ENCODE results near the gene IPO4. TPM values are rescaled to one million over a fixed set of nuclear protein-coding genes. Genes with fewer than 3 reads are reported as not detected.

Gene IPO4
- total and polyA plus RNA-seq, 2 of the 4 experiments (the other 2 are of a cell fraction) = 37.6 to 39.4 TPM

DNA sequence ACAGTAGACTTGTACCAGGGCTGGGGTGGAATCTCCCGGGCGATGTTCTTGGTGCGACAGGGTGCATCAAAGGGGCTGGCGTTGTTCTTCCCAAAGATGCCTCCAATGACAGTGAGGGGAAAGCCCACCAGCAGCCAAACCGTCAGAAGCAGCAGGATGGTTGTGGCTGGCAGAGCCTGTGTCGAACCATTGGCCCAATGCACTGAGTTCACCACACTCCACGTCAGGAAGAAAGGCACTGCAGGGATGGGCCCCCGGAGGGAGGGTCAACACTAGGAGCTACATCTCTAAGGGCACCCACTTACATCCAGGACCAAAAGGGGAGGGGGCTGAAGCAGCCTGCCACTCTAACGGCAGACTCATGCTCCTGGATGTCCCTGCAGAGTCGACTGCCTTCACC lies 1.8 kb upstream of the IPO4 start:
- Histone ChIP-seq H3K14ac (replicated peaks; ENCODE audit: low read depth, low read length) (no peak overlapping the region), H3K79me1 (ENCODE audit: low read depth in 1 of 2, low read length in 2 of 2) (peaks cover 34 to 75% of the 10 kb centered on the region in 2 experiments), H3K9ac (ENCODE audit: low read depth, low read length) (no peak overlapping the region), H3K4me3 (ENCODE audit: insufficient read depth, low read depth, low read length) (no peak overlapping the region), H4K5ac (ENCODE audit: low read depth, low read length) (no peak overlapping the region), H3K9me1 (ENCODE audit: insufficient read depth, low read length) (peaks cover 23% of the 10 kb centered on the region), H3K27me3 (ENCODE audit: control insufficient read depth, insufficient read depth, low read length) (no peaks in the 10 kb centered on the region), H2BK20ac (ENCODE audit: low read depth, low read length) (no peak overlapping the region), H2AK5ac (ENCODE audit: low read depth, low read length) (no peak overlapping the region), H3K27ac (ENCODE audit: insufficient read depth, low read length) (no peak overlapping the region), H3K56ac (ENCODE audit: extremely low read depth, insufficient read depth, low read length) (no peak overlapping the region), H3K4me1 (ENCODE audit: control insufficient read depth, insufficient read depth, low read length) (peaks cover 9% of the 10 kb centered on the region), H2AFZ (replicated peaks; ENCODE audit: low read length, poor library complexity) (no peak overlapping the region), H3K4me2 (ENCODE audit: low read depth, low read length) (no peak overlapping the region), H2AK9ac (replicated peaks; ENCODE audit: low read depth, low read length, poor library complexity) (peak overlapping the region; percentile 35), H3K4ac (ENCODE audit: low read depth, low read length) (no peak overlapping the region), H2BK15ac (ENCODE audit: low read depth, low read length) (no peak overlapping the region), H3K23ac (ENCODE audit: low read depth, low read length) (no peak overlapping the region), H4K91ac (ENCODE audit: insufficient read depth, low read depth, low read length) (no peak overlapping the region), H2BK120ac (ENCODE audit: low read depth, low read length) (no peak overlapping the region), H3K9me3 (ENCODE audit: control insufficient read depth, insufficient read depth, low read length) (no peaks in the 10 kb centered on the region), H3K36me3 (ENCODE audit: control insufficient read depth, insufficient read depth, low read length) (peaks cover 36% of the 10 kb centered on the region), H3K18ac (ENCODE audit: low read depth, low read length) (no peak overlapping the region), H4K20me1 (ENCODE audit: insufficient read depth, low read length) (no peaks in the 10 kb centered on the region), H2BK5ac (ENCODE audit: low read depth, low read length, poor library complexity, severe bottlenecking) (no peak overlapping the region), H4K8ac (ENCODE audit: low read depth in 2 of 2, low read length in 2 of 2) (no peak overlapping the region)
- POLR2A ChIA-PET (ENCODE audit: unreplicated experiment) = no interaction called here
- ATAC-seq (ENCODE audit: low read depth) = no peak
- no peak for DNase-seq
- WGBS, 2 experiments (ENCODE audit: extremely low coverage in 2 of 2, insufficient read length in 1 of 2) = 94% methylated on average over 3 of the region's 10 CpGs; no CpG with 5 or more reads in 1 of the 2 experiments
- no peak for TF ChIP-seq RAD21 (IDR thresholded peaks at IDR 0.05; ENCODE audit: low read length)
- TF ChIP-seq MAZ (IDR thresholded peaks at IDR 0.05; ENCODE audit: borderline replicate concordance, low read depth, low read length) = no peak
- TF ChIP-seq MAFK (IDR thresholded peaks at IDR 0.05; ENCODE audit: low read depth, low read length) = no peak
- no peak for TF ChIP-seq CEBPB (IDR thresholded peaks at IDR 0.05; ENCODE audit: low read depth, low read length)
- no peak for TF ChIP-seq SMC3 (IDR thresholded peaks at IDR 0.05; ENCODE audit: low read depth, low read length)
- TF ChIP-seq POLR2A (IDR thresholded peaks at IDR 0.05; ENCODE audit: low read depth, low read length) = no peak
- TF ChIP-seq FOS (IDR thresholded peaks at IDR 0.05; ENCODE audit: low read depth, low read length) = no peak
- TF ChIP-seq, protein P1, sequence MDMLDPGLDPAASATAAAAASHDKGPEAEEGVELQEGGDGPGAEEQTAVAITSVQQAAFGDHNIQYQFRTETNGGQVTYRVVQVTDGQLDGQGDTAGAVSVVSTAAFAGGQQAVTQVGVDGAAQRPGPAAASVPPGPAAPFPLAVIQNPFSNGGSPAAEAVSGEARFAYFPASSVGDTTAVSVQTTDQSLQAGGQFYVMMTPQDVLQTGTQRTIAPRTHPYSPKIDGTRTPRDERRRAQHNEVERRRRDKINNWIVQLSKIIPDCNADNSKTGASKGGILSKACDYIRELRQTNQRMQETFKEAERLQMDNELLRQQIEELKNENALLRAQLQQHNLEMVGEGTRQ (IDR thresholded peaks at IDR 0.05; ENCODE audit: low read depth, low read length) = no peak
- no peak for TF ChIP-seq NFE2L2 (IDR thresholded peaks at IDR 0.05; ENCODE audit: low read depth, low read length)
- no peak for TF ChIP-seq RCOR1 (IDR thresholded peaks at IDR 0.05; ENCODE audit: insufficient replicate concordance, low read length)
- no peak for TF ChIP-seq RFX5 (IDR thresholded peaks at IDR 0.05; ENCODE audit: low read depth, low read length)
- no peak for TF ChIP-seq BHLHE40 (IDR thresholded peaks at IDR 0.05; ENCODE audit: low read depth, low read length)
- TF ChIP-seq CHD1 (IDR thresholded peaks at IDR 0.05; ENCODE audit: low read depth, low read length) = no peak
- TF ChIP-seq, protein P2, sequence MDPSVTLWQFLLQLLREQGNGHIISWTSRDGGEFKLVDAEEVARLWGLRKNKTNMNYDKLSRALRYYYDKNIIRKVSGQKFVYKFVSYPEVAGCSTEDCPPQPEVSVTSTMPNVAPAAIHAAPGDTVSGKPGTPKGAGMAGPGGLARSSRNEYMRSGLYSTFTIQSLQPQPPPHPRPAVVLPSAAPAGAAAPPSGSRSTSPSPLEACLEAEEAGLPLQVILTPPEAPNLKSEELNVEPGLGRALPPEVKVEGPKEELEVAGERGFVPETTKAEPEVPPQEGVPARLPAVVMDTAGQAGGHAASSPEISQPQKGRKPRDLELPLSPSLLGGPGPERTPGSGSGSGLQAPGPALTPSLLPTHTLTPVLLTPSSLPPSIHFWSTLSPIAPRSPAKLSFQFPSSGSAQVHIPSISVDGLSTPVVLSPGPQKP (IDR thresholded peaks at IDR 0.05; ENCODE audit: borderline replicate concordance, low read depth, low read length) = no peak
- TF ChIP-seq, protein P3, sequence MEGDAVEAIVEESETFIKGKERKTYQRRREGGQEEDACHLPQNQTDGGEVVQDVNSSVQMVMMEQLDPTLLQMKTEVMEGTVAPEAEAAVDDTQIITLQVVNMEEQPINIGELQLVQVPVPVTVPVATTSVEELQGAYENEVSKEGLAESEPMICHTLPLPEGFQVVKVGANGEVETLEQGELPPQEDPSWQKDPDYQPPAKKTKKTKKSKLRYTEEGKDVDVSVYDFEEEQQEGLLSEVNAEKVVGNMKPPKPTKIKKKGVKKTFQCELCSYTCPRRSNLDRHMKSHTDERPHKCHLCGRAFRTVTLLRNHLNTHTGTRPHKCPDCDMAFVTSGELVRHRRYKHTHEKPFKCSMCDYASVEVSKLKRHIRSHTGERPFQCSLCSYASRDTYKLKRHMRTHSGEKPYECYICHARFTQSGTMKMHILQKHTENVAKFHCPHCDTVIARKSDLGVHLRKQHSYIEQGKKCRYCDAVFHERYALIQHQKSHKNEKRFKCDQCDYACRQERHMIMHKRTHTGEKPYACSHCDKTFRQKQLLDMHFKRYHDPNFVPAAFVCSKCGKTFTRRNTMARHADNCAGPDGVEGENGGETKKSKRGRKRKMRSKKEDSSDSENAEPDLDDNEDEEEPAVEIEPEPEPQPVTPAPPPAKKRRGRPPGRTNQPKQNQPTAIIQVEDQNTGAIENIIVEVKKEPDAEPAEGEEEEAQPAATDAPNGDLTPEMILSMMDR (conservative IDR thresholded peaks at IDR 0.05; ENCODE audit: low read depth, low read length) = no peak
- TF ChIP-seq MXI1 (IDR thresholded peaks at IDR 0.05; ENCODE audit: borderline replicate concordance, low read depth, low read length) = no peak
- CTCF ChIA-PET = no interaction called here
- BruUV-seq (replicated peaks) = no TSS peak
- dilution Hi-C loops (cut with HindIII; ENCODE audit: low sequenced_read_pairs, unreplicated experiment) = no loop called here
- in situ Hi-C loops (cut with MboI; ENCODE audit: low sequenced_read_pairs) = no loop called here
- intact Hi-C loops (cut with micrococcal nuclease) = no loop called here
